A673 (cell line): ENCODE results near the gene NDUFS7. TPM values are rescaled to one million over a fixed set of nuclear protein-coding genes. Genes with fewer than 3 reads are reported as not detected.

Experiments used
- BruUV-seq: library from RNA; stranded (reverse); fragments of 400-500 nt; replicated peaks from 2 replicates; lab custom pipeline; 2021; lab: Mats Ljungman, UMichigan
- CTCF ChIA-PET: fragments of 300-600 bp; sonication (Branson Sonifier 250); formaldehyde crosslinking; loops from one replicate; lab custom pipeline; 2022; ENCODE audit warnings: antibody characterized with exemption; lab: Charles Lee
- POLR2A ChIA-PET: fragments of 300-600 bp; sonication (Branson Sonifier 250); formaldehyde crosslinking; loops from one replicate; lab custom pipeline; 2022; ENCODE audit warnings: antibody characterized with exemption; ENCODE audit not compliant: low non-redundant PET; lab: Charles Lee
- DNase-seq: peaks from one replicate; pipeline ENCODE4 v3.0.0-alpha.2; 2015; ENCODE audit warnings: low spot score
- H3K27ac ChIP-seq: fragments of 200-600 bp; sonication (generic); 2 replicates; pipeline ENCODE4 v1.5.1; 2016; ENCODE audit warnings: mixed run types, low read depth, mild to moderate bottlenecking, mixed read lengths, antibody characterized with exemption, low read length; ENCODE audit not compliant: poor library complexity, severe bottlenecking
- H3K27me3 ChIP-seq: fragments of 200-600 bp; sonication (generic); replicated peaks from 2 replicates; pipeline ENCODE4 v1.6.1; 2017; ENCODE audit warnings: mixed run types, low read depth, mild to moderate bottlenecking, mixed read lengths, antibody characterized with exemption, low read length; ENCODE audit not compliant: insufficient read depth, poor library complexity
- H3K36me3 ChIP-seq: fragments of 200-600 bp; sonication (generic); 2 replicates; pipeline ENCODE4 v1.6.1; 2016; ENCODE audit warnings: mixed run types, mild to moderate bottlenecking, mixed read lengths, antibody characterized with exemption, low read length; ENCODE audit not compliant: insufficient read depth, poor library complexity, severe bottlenecking
- H3K4me1 ChIP-seq: fragments of 200-600 bp; sonication (generic); 2 replicates; pipeline ENCODE4 v1.6.1; 2017; ENCODE audit warnings: mixed run types, mild to moderate bottlenecking, mixed read lengths, antibody characterized with exemption, low read length; ENCODE audit not compliant: insufficient read depth, poor library complexity, severe bottlenecking
- H3K4me3 ChIP-seq: fragments of 200-600 bp; sonication (generic); 2 replicates; pipeline ENCODE4 v1.5.1; 2016; ENCODE audit warnings: low read depth, mixed run types, mild to moderate bottlenecking, mixed read lengths, low read length; ENCODE audit not compliant: poor library complexity, severe bottlenecking
- H3K9me3 ChIP-seq: fragments of 200-600 bp; sonication (generic); 2 replicates; pipeline ENCODE4 v1.6.1; 2016; ENCODE audit warnings: mixed run types, low read depth, mild to moderate bottlenecking, mixed read lengths, antibody characterized with exemption, low read length; ENCODE audit not compliant: poor library complexity, severe bottlenecking
- CTCF ChIP-seq: fragments of 300-800, 200-600 bp; sonication (generic); conservative IDR thresholded peaks from 2 replicates; pipeline ENCODE4 v1.5.1; 2017; ENCODE audit warnings: low read depth, mild to moderate bottlenecking, antibody characterized with exemption, low read length, moderate library complexity, mixed read lengths
- EZH2 ChIP-seq: fragments of 200-600 bp; sonication (generic); IDR thresholded peaks from 2 replicates; pipeline ENCODE4 v1.6.1; 2017; ENCODE audit warnings: borderline replicate concordance, low read depth, mild to moderate bottlenecking, mixed read lengths, antibody characterized with exemption, low read length; ENCODE audit not compliant: poor library complexity, severe bottlenecking
- intact Hi-C: fragments of 100-400 bp; cut with micrococcal nuclease; formaldehyde crosslinking; loops from one replicate; pipeline ENCODE4 v1.10.0; 2022; ENCODE audit not compliant: unreplicated experiment
- total RNA-seq: library from RNA; stranded (reverse); gene quantifications from 2 replicates; pipeline ENCODE4 v1.2.3, GENCODE V29; 2021

The NDUFS7 gene
- total RNA-seq, 1 experiment from 2014 or later, result 101 TPM

DNA sequence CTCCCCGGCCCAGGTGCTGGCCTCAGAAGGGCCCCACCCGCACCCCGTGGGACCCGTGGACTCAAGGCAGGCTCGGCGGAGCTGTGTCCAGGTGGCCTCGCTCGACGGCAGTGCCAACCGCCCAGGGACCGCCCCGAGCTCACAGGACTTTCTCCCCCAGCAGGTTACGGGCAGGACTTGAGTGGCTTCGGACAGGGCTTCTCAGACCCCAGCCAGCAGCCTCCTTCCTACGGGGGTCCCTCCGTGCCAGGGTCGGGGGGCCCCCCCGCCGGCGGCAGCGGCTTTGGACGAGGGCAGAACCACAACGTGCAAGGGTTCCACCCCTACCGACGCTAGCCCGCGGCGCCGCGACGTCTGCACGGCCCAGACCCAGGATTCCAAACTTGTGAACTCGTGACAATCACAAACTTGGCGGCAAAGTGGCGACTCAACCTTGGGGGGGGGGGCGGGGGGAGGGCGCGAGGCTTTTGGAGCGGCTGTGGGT lies 50.9 kb downstream of the NDUFS7 start:
- BruUV-seq, result no TSS peak
- TF ChIP-seq EZH2 (no peak), CTCF (no peak)
- Histone ChIP-seq H3K9me3 (no peaks in the 10 kb centered on the region), H3K4me3 (no peak overlapping the region), H3K4me1 (no peaks in the 10 kb centered on the region), H3K36me3 (peaks cover 53% of the 10 kb centered on the region), H3K27me3 (no peaks in the 10 kb centered on the region), H3K27ac (no peak overlapping the region)
- no peak for DNase-seq
- POLR2A ChIA-PET, result no interaction called here
- CTCF ChIA-PET, result no interaction called here
- intact Hi-C loops, result no loop called here

GRCh38 chr19:1435378-1435989 lies 51.8 kb downstream of the NDUFS7 start:
- H3K27ac ChIP-seq, result no peak overlapping the region
- CTCF ChIA-PET, result interaction anchor here (0.7 kb wide), 1 partner anchor 18 kb away, joined by 3 read pairs; no protein-coding TSS in a partner anchor
- DNase-seq, result no peak
- peaks cover 53% of the 10 kb centered on the region for H3K36me3 ChIP-seq
- peaks cover 5% of the 10 kb centered on the region for H3K4me1 ChIP-seq
- POLR2A ChIA-PET, result no interaction called here
- no peaks in the 10 kb centered on the region for H3K27me3 ChIP-seq
- no peaks in the 10 kb centered on the region for H3K9me3 ChIP-seq
- no peak for TF ChIP-seq CTCF
- TF ChIP-seq EZH2, result no peak
- H3K4me3 ChIP-seq, result no peak overlapping the region
- intact Hi-C loops, result no loop called here
- BruUV-seq, result no TSS peak

GRCh38 chr19:1437609-1438008 lies 53.9 kb downstream of the NDUFS7 start:
- no peak for DNase-seq
- H3K27me3 ChIP-seq, result no peaks in the 10 kb centered on the region
- H3K4me3 ChIP-seq, result peak overlapping the region; percentile 85
- peak overlapping the region; percentile 94 for H3K27ac ChIP-seq
- H3K36me3 ChIP-seq, result peaks cover 61% of the 10 kb centered on the region
- peaks cover 15% of the 10 kb centered on the region for H3K4me1 ChIP-seq
- ChIA-PET CTCF (interaction anchor here (0.7 kb wide), 1 partner anchor 10 kb away, joined by 3 read pairs; no protein-coding TSS in a partner anchor), POLR2A (interaction anchor here (1.0 kb wide), 1 partner anchor 19 kb away, joined by 4 read pairs; no protein-coding TSS in a partner anchor)
- H3K9me3 ChIP-seq, result no peaks in the 10 kb centered on the region
- TF ChIP-seq CTCF (no peak), EZH2 (no peak)
- intact Hi-C loops, result no loop called here
- BruUV-seq, result no TSS peak
